Measurements from ENCODE around the gene HK1. TPM values are rescaled to one million over a fixed set of nuclear protein-coding genes. Genes with fewer than 3 reads are reported as not detected.
A peak's percentile ranks its signal among the peaks of the same experiment; 100 is the strongest.

Gene HK1
- total RNA-seq, 4 donors from 2014 or later: 38.0 to 93.2 (median 50.6) TPM

- ATAC-seq (ENCODE audit: low FRiP score) (no peak), DNase-seq (ENCODE audit: low spot score) (no peak)
- TF ChIP-seq CTCF (IDR thresholded peaks at IDR 0.05): no peak
These were observed 38.9 kb downstream of the HK1 start for GRCh38 chr10:69317175-69317604.

DNA sequence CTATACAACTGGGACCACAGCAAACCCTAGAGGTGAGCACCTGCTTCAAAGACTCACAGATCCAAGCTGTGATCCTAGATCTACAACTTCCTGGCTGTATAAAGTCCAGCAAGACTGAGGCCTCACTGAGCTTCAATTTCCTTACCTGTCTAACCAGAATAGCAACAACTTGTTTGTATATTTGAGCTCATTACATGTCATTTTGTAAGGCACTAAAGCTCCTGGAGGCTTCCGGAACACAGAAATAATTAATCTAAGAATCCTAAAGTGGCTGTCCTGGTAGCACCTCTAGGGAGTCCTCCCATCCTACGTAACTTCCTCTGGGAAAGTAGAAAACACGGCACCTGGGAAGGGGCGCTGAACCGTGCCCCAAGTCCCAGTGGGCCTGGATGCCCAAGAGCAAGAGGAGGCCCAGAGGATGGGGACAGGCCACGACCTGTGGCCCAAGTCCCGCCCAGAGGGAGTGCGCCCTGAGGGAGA lies 39.4 kb downstream of the HK1 start:
- no peak for ATAC-seq (ENCODE audit: low FRiP score)
- DNase-seq (ENCODE audit: low spot score): no peak
- TF ChIP-seq CTCF (IDR thresholded peaks at IDR 0.05): no peak

- TF ChIP-seq CTCF (IDR thresholded peaks at IDR 0.05): no peak
- peak; percentile 76 for ATAC-seq (ENCODE audit: low FRiP score)
These were observed 40.0 kb downstream of the HK1 start for GRCh38 chr10:69318106-69318866.

GRCh38 chr10:69318867-69319727 lies 40.8 kb downstream of the HK1 start:
- peak; percentile 71 for DNase-seq (ENCODE audit: low spot score)
- peak; percentile 52 for ATAC-seq (ENCODE audit: low FRiP score)
- TF ChIP-seq CTCF (IDR thresholded peaks at IDR 0.05): no peak

More at GRCh38 chr10:69318106-69318866, 40.0 kb downstream of the HK1 start:
- DNase-seq (ENCODE audit: low spot score): no peak

DNA sequence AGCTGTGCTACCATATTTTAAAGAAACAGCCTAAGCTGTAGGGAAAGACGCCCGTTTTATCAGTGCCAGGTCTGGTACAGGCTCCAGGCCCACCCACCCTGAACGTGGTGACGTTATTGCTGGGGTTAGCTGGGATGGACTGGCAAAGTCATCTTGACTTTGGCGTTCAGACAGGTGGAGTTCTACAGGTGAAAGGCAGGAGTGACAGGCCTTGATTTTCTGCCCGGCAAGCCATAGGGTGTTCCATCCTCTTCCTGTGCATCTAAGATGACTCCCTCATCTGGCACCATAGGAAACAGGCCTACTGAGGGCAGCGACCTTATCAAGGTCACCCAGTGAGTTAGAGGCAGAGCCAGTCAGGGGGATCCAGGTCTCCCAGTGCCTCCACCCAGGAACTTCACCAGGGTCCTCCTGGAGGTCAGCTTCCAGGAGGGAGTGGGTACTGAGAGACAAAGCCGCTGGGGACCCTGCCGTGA lies 41.6 kb downstream of the HK1 start:
- TF ChIP-seq CTCF (IDR thresholded peaks at IDR 0.05): no peak
- no peak for DNase-seq (ENCODE audit: low spot score)
- no peak for ATAC-seq (ENCODE audit: low FRiP score)

- DNase-seq (ENCODE audit: low spot score) (no peak), ATAC-seq (ENCODE audit: low FRiP score) (no peak)
- TF ChIP-seq CTCF (IDR thresholded peaks at IDR 0.05): no peak
These were observed 42.2 kb downstream of the HK1 start for GRCh38 chr10:69320521-69320920.
